Neural progenitor cell (in vitro differentiated cells): Measurements from ENCODE around the gene KCNIP1.

ENCODE experiments used
- CTCF ChIP-seq: fragments of 200-600 bp; sonication (generic); IDR thresholded peaks from 2 replicates; pipeline ENCODE4 v1.5.1; 2017; ENCODE audit warnings: antibody characterized with exemption, mild to moderate bottlenecking
- EZH2 ChIP-seq: fragments of 200-600 bp; sonication (generic); IDR thresholded peaks from 2 replicates; pipeline ENCODE4 v1.6.1; 2017; ENCODE audit warnings: antibody characterized with exemption, mild to moderate bottlenecking, moderate library complexity

GRCh38 chr5:170589643-170590042, 85.8 kb downstream of the KCNIP1 start:
- TF ChIP-seq EZH2, result no peak
- no peak for TF ChIP-seq CTCF
